Midbrain (tissue), 1 donor: ENCODE results near the gene P2RX3.

Experiments
- DNase-seq: peaks from one replicate; lab custom pipeline; 2025; lab: John Stamatoyannopoulos, UW

P2RX3 gene

GRCh38 chr11:57309106-57310059 lies 28.8 kb upstream of the P2RX3 start:
- no peak for DNase-seq

- DNase-seq: no peak
These were observed 28.1 kb upstream of the P2RX3 start for GRCh38 chr11:57310091-57310490.

- no peak for DNase-seq
These were observed 27.5 kb upstream of the P2RX3 start for GRCh38 chr11:57310630-57311086.

GRCh38 chr11:57311109-57311936 lies 26.8 kb upstream of the P2RX3 start:
- peak; percentile 79 for DNase-seq

- DNase-seq: no peak
These were observed 25.6 kb upstream of the P2RX3 start for GRCh38 chr11:57312511-57313021.

- DNase-seq: no peak
These were observed 24.9 kb upstream of the P2RX3 start for GRCh38 chr11:57313071-57313787.

- no peak for DNase-seq
These were observed 24.4 kb upstream of the P2RX3 start for GRCh38 chr11:57313788-57314135.

GRCh38 chr11:57314221-57314973 lies 23.8 kb upstream of the P2RX3 start:
- no peak for DNase-seq

GRCh38 chr11:57315491-57315890 lies 22.7 kb upstream of the P2RX3 start:
- DNase-seq: no peak

- DNase-seq: no peak
These were observed 22.1 kb upstream of the P2RX3 start for GRCh38 chr11:57316017-57316416.

GRCh38 chr11:57318178-57318577 lies 20.0 kb upstream of the P2RX3 start:
- DNase-seq: peak; percentile 14

- DNase-seq: no peak
These were observed 18.0 kb upstream of the P2RX3 start for GRCh38 chr11:57320067-57320718.

GRCh38 chr11:57320719-57321387 lies 17.3 kb upstream of the P2RX3 start:
- DNase-seq: no peak

GRCh38 chr11:57321388-57322255 lies 16.5 kb upstream of the P2RX3 start:
- DNase-seq: no peak

GRCh38 chr11:57322256-57323166 lies 15.6 kb upstream of the P2RX3 start:
- DNase-seq: peak; percentile 58

GRCh38 chr11:57323167-57323854 lies 14.8 kb upstream of the P2RX3 start:
- no peak for DNase-seq

- no peak for DNase-seq
These were observed 14.3 kb upstream of the P2RX3 start for GRCh38 chr11:57323855-57324153.
